HG03439 (cell line): ENCODE results near the gene STIMATE.

Experiments used
- ATAC-seq: cut with Tn5 transposase; IDR thresholded peaks from one replicate; pipeline ENCODE4 v1.9.1; 2021; ENCODE audit warnings: mild to moderate bottlenecking, moderate library complexity; ENCODE audit not compliant: unreplicated experiment

STIMATE gene

DNA sequence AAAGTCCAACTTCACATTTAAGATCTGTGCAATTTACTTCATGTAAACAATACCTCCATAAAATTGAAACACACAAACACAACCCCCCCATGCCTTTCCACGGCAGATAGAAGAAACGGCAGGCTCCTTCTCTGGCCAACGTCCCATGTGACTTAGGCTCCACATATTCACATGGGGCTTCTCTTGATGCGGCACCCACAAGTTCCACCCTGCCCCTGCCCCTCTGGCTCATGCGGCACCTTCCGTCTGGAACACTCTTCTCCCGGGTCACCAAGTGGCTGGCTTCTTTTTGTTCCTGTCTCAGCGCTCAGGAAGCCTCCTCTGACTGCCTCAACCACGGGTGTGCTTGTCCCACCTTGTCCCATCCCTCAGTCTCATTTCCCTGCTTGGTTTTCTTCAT, 25.6 kb downstream of the STIMATE start:
- ATAC-seq, result no peak

DNA sequence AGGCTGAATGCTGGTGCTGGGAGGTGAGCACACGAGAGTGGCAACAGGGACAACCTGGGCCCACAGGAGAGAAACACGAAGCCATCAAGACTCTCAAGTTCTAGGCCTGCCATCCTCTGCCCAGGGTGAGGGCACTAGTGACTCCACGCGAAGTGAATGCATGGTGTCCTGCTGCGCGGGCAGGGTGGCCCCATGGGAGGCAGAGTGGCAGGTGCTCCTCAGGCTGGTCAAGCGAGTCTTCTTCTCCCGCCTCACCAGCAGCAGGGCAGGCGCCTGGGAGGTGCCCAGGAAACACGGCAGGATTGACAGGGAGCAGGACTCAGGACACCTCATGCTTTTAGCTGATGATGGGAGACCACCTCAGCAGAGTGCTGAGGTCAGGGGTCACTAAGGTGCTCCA, 26.9 kb downstream of the STIMATE start:
- ATAC-seq, result no peak

DNA sequence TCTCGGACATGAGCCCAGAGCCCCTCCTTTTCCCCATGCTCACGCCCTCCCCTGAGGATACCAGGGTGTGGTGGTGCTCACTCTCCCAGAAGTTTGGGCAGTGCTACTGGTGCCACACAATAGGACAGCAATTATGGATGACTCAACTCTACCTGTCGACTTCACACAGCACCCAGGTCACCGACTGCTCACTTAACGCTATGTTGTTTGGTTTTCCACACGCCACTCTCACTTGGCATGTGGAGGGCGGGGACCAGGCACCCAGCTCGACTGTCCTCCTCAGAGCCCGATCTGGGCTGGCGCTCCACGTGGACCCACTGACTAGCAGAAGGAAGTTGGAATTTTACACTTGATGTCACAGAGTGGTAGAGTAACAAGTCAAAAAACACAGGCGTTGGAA, 30.9 kb downstream of the STIMATE start:
- no peak for ATAC-seq

DNA sequence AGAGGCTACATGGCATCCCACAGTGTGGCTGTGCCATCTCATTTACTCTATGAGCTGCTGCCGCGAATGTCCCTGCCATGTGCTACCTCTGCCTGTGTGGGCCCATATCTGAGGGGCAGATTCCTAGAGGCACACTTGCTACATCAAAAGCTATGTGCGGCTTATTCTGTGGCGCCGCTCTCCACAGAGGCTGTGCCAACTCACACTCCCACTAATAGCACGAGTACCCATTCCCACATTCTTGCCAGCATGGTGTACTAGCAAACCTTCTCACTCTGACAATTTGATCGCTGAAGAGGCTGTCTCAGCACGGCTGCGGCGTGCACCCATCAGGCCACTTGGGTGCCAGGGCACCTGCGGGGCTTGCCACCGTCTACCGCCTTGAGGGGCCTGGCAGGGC, 31.4 kb downstream of the STIMATE start:
- ATAC-seq, result no peak

DNA sequence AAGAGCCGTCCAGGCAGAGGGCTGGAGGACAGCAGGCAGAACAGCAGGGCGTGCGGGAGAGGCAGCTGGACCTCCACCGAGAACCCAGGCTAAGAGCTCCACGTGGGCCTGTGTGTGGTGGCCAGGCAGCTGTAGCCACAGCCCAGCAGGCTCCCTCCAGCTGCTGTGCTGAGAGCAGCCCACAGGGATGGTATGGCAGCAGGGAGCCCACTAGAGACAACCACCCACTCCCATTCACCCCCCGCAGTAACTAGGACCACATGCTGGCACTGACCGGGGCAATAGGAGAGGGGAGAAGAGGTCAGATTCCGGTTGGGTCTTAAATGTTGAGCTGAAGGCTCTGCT, 37.0 kb downstream of the STIMATE start:
- ATAC-seq, result no peak

DNA sequence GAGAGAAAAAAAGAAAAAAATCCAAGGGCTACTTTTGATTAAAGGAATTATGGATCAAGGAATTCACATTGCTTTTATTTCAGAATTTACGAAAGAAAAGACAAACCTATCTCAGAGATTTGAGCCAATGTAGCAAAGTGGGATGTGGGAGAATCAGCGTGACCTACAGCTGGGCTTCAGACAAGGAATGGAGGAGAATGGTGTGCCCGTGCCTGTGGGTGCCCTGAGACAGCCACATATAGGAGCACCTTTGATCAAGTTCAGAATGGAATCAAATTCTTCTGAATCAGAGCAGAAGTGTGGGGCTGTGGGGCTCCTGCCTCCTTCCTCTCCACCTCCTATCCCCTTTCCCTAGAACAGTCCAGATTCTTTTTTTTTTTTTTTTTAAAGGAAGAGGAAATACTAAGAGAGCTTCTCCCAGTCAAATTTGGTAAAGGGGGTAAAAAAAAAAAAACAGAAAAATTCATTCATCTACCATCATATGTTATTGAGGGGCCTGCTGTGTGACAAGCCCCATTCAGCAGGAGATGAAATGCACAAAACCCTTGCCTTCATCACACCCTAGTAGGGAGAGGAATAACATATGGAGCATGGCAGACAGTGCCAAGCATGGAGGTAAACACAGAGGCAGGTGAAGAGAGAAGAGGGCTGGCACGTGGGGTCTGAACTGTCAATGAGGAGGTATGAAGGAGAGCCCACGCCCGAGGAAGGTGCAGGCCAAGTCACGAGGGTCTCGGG, 37.5 kb downstream of the STIMATE start:
- ATAC-seq, result no peak

DNA sequence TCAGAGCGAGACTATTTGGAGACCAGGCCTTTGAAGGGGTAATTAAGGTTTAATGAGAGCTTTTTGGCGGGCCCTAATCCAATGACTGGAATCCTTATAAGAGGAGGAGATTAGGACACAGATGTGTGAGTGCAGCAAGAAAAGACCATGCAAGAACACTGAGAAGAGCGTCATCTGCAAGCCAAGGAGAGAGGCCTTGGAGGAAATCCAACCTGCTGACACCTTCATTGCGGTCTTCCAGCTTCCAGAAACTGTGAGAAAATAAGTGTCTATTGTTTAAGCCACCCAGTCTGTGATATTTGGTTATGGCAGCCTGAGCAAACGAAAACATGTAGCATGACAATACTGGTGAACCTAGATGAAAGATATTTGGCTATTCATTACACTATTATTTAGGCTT, 39.5 kb downstream of the STIMATE start:
- ATAC-seq, result no peak

DNA sequence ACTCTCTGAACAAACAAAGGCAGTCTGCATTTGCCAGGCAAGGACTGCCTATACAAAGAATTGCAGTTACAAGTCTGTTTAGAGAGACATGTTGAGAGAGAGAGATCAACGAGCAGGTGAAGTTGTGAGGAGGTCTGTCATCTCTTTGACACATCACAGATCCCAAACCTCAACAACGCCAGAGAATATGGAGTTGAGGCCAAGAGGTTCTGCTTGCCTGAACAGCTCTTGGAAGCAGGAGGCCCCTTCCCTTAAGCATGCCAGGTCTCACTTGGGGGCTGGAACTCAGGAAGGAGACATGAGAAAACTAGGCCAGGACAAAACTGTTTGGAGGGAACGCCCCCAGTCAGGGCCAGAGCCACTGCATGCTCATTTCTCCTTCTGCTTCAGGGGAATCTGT, 40.2 kb downstream of the STIMATE start:
- ATAC-seq, result no peak

DNA sequence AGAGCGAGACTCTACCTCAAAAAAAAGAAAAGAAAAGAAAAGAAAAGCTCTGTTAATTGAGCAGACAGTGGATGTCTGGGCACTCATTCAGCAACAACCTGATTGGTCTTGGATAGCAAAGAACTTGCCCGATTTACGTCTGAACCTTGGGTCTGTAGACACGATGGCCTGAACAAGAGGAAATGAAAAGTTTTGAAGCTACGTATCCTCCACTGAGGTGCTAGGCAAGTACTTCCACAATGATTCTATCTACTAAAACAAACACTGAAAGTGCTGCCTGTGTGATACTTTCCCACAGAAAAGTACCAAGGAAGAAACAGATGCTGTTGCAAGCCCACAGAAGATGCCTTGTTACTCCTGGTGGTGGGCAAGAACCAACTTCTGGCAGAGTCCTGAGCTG, 40.7 kb downstream of the STIMATE start:
- ATAC-seq, result no peak

DNA sequence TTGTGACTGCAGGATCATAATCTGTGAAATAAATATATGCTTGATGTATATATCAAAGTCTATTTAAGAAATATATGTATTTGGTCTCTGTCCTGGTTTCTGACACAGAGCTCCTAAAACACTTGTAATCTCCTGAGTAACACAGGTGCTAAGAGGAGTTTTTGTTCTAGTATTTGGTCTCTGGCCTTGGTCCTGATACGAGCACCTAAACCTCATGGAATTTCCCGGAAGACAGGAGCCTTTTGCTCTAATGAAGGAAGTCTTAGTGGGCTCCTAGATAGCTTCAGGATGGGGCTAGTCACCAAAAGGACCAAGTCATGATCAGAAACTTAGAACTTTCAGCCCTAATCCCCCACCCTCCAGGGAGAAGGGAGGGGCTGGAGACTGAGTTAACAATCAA, 43.3 kb downstream of the STIMATE start:
- ATAC-seq, result no peak

DNA sequence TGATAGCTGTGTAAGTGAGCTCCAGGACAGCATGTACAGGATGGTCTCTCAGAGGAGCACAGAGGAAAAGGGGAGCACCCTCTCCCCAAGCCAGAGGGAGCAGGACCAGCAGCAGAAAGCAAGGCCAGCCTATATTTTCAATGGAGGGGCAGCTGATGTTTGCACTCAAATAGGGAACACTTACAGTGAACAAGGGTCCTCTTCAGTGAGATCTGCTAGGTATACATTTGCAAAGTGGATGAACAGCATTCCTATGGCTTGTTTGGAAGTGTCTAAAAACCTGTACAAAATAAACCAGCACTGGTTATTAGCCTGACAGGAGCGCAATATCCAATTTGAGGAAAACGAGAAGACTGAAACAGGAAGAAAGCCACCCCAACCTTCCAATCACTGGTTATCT, 44.9 kb downstream of the STIMATE start:
- no peak for ATAC-seq

DNA sequence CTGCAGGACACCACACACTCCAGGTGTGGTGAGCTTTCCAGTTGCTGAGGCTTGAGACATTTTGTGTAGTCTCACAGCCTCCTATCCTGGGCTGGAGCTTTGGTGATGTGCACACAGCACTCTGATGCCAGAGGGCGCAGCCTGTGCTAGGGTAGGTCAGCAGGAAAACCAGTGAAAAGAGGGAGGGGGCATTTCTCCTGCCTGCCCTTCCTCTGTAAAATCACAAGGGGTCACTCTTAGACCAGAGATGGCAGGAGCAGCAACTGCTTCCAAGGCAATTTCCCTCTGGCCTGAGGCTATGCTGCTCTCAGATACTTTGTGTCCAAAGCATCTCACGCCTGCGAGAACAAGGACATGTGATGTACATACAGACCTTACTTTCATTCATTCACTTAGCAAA, 46.0 kb downstream of the STIMATE start:
- ATAC-seq, result no peak

DNA sequence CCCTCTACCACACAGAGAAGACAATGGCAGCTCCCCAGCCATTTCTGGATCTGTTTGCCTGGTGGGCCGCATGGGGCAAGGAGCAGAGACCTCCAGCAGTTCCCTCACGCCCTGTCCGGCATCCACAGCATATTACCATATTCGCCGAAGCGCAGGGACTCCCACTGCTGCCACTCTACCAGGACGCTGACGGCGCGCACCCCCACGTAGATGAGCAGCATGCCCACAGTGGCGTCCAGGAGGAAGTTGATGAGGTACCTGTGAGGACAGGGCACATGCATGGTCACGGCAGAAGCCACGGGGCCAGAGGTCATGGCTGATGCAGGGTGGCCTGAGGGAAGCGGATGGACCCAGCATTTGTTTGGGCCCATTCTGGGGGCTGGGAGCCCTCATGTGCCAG, 47.7 kb downstream of the STIMATE start:
- ATAC-seq, result no peak

DNA sequence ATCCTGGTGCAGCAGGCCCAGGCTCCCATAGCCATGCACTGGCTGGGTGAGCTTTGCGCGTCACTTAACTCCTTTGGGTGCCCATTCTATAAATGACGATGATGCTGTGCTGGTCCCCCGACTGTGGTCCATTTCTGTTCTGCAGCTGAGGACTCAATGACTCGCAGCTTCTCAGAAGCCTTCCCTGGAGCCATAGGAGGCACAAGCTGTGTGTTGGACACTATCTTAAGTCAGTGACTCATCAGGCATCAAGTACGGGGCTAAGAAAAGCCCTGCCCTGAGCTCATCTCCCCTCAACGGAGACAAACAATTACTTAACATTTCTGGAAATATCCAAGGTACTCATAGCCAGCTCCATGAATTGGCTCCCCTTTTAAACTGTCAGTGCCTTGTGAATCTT, 48.7 kb downstream of the STIMATE start:
- no peak for ATAC-seq

DNA sequence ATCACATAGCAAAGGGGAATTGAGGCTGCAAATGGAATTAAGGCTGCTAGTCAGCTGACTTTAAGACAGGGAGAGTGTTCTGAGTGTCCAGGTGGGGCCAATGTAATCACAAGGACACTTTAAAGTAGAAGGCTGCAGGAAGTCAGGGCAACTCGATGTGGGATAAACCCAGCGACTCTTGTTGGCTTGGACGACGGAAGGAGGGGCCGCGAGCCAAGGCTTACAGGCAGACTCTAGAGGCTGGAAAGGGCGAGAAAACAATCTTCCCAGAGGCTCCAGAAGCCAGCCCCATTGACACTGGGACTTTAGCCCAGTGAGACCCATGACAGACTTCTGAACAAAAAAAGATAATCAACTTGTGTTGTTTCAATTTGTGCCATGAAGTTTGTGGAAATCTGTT, 49.6 kb downstream of the STIMATE start:
- ATAC-seq, result no peak

DNA sequence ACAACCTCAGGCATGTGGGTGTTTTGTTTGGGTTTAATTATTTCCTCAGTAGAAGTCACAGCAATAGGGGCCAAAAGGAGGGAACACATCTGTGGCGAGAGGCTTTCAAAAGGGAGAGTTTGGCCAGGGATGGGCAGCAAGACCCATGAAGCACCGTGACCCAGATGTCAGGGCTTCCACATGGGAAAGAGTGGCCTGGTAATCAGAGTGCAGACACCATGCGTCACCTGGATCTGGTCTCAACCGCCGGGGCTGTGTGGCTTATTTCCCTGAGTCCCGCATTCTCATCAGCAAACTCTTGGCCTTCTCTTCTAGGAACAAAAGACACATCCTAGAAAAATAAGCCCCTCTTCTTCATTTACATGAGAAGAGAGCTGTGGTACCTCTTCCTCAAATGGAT, 50.1 kb downstream of the STIMATE start:
- no peak for ATAC-seq

DNA sequence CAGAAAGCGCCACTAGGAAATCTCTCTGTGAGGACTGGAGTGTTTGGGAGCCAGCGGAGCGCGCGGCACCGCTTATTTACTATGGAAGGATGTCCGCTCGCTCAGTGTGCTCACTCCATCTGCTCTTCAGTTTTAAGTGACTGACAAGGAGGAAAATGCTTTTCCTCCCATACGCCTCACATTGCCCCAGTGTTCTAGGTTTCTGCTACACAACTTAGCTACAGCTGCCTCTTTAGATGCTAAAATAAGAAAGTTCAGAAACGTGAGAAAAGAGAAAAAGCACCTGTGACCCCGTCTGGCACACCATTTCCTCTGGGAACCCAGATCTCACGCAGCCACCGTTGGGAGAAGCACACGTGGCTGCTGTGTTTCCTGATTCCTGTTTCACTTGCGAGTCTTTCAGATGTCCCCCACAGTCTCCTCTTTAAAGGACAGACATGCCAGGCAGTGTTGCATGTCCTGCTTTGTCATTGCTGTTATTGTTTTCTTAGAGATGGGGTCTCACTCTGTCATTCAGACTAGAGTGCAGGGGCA, 50.8 kb downstream of the STIMATE start:
- ATAC-seq, result no peak

DNA sequence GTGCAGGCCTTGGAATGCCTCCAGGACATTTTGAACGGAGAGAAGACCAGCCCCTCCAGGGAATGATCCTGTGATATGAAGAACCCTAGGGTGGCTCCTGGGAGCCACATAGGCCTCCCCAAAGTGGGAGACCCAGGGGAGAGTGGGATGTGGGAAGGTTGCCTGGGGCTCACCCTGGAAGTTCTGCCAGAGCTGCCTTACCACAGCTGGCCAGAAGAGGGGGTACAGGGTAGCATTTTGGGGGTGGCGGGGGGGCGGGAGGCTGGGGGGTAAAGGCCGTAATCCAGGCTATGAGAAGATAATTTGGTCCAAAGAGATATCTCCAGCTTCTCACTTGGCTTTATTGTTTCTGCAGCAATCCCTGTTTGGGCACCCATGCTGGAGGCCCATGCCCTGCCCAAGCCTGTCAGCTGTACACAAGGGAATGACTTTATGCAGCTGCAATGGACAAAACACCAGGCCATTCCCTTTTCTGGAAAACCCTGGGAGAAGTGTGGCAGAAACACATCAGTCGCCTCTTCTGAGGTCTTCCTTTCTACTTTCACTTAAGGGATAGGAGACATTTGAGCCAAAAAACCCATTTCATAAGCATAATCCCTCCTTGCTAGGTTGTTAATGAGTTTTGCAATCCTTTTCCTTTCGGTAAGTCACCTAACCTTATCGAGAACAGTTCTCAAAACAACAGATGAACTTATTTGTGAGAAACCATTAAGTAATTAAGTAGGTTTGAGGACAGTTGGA, 51.5 kb downstream of the STIMATE start:
- ATAC-seq, result no peak

DNA sequence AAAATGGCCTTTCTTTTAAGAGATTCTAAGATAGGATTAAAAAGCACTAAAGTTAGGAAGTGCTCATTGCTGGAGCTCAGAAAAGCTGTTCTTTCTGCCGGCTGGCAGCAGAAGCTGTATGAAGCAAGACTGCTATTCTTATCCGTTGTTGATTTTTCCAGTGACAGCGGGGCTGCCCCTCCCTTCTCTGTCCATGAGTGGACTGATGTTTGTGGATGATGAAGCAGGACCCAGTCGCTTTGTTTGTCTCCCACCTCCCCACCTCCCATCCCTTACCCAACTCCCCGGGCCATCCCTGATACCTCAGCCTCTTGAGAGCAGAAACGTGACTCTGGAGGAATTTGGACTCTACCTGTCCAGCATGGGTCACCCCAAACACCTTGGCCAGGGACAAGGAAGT, 52.2 kb downstream of the STIMATE start:
- ATAC-seq, result no peak

DNA sequence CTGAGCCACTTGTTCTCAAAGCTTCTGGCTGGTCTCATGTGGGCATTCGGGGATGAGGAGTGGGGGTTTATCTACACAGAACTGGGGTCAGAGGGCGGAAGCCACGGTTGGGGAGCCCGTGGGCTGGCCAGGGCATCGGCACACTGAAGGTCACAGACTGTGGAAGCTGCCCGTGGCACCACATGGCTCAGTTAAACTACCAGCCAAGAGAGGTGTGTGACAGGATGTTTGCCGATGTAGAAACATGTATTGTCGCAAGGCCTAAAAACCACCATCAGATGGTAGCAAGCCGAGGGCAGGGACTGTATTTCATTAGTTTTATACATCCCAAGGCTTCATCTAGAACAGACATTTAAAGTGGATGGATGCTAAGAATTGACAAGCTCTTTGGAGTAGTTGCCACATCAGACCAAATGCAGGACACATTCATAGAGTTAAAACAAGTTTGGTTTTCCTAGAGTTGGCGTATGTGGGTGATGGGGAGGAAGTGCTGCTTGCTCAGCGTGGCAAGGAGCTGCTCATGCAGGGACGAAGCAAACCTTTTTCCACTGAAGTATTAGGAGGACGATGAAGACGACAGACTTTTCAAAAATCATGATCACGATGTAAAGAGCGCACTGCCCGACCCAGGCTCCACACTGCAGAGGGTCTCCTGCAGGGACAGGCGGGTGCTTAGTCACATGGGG, 52.9 kb downstream of the STIMATE start:
- no peak for ATAC-seq

DNA sequence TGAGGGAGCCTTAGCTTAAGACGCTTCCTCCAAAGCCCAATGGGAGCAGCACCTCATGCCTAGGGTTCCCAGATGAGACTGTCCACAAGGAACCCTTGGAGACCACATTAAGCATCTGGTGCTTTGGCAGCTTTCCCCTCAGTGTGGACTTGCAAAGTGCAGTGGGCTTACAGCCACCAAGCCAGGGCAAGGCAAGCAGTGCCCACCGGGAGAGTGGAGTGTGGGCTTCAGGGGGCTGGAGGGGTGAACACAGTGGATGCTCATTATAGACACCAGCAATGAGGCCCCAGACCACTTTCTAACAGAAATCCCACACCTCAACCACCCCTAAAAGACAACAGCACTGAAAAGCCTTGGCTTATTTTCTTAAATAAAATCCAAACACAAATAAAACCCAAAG, 53.5 kb downstream of the STIMATE start:
- ATAC-seq, result no peak
